HG03558 (cell line): ENCODE data around the gene CSRP3.

Experiments
- ATAC-seq: cut with Tn5 transposase; IDR thresholded peaks from one replicate; pipeline ENCODE4 v1.9.1; 2021; ENCODE audit warnings: moderate number of reproducible peaks; ENCODE audit not compliant: unreplicated experiment; ENCODE audit errors: extremely low read depth

CSRP3 gene

DNA sequence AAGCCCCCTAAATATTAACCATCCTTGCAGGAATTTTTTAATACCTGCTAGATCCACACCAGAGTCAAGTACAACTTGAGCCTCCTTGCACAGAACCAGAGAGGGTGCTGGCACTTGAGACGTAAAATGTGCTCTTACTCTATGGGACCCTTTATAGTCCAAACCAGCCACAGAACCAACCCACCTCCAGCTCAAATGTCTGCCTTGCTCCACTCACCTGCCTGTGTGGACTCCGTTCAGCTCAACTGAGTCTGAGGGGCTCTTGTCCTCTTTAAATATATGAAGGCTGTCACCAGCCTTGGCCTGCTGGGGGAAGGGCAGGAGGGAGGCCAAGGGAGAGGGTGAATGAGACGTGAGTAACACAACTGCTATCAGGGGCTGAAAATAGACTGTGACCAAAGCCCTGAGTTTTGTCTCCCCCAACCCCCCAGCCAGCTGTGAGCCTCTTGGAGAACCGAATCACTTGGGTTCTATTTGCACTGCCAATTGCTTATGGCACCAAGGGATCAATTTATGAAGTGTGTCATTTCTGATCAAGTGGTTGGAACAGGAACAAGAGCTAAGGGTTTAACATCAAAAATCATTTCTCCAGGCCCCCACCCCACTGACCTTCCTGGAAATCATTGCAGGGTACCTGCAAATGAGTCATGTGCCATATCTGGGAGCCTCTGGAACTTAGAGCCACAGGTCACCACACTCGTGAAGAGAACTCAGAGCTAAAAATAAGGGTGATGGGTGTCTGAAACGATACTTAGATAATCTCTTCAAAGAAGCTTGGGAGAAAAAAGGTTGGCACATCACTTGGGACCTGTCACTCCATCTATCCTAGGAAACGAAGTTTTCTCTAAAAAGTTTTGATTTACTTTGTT lies at the start of gene CSRP3:
CSRP3 (minus strand) TSS at position 247 of the 869 bp plus-strand sequence. CDS start 9,535 bp downstream, outside the sequence.
- ATAC-seq: no peak

DNA sequence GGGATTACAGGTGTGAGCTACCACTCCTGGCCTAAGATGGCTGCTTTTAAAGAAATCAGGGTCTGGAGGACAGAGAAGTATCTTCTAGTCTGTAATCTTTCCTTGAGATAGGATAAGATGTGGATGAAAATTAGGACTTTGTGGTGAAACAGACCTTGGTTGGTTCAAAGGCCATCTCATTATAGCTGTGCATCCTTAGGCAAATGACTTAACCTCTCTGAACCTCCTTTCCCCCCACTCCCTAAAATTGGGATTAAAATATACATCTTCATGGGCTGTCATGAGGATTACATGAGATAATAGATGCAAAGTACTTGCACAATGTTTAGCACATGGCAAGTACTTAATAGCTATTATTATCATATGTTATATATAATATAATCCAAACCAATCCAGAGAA lies 49.8 kb upstream of the CSRP3 start:
- ATAC-seq: no peak

DNA sequence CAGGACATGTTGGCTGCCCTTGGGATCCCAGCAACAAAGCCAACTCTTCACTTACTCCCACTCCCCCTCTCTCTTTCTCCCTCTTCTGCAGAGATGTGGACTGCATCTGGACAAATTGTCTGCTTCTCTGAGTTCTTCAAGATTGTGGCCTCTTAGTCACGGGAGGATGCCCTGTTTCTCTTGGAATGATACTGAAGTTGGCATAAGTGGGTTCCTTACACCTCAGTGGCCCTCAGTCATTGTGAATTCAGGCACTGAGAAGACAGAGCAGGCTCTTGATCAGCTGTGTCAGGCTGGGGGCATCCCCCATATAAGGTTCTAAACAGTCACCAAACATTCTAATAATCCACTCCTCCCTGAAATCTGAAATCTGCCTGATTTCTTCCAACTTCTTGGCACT lies 45.0 kb upstream of the CSRP3 start:
- ATAC-seq: no peak

DNA sequence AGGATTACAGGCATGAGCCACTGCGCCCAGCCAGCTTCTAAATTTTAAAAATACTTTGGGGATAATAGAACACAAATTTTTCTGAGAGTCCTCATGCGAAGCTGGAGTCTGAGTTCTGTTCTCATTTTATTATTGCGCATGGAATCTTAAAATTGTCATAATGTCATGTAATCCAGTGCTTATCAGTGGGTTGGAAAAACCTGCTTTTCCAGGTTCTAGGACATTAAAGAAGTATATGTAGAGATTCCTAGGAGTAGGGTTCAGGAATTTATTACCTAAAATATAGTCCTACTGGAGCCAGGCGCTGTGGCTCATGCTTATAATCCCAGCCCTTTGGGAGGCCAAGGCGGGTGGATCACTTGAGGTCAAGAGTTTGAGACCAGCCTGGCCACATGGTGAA lies 43.6 kb upstream of the CSRP3 start:
- ATAC-seq: no peak

DNA sequence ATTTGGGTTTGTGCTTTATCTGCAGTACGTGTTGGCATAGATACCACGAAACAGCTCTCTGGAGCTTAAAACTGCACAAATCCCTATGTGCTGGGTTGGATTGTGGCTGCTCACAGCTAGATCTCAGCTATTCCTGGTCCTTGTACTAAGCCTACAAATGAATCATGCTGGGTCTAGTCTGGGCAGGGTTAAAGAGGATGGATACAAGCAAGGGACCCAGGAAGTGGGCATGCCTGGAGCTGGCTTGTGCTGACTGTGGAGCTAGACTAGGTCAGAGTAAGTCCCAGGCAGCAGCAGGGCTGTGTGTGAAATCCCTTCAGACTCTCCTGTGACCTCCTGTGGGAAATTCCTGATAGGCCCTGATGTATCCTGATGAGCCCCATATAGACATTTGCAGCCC lies 42.8 kb upstream of the CSRP3 start:
- ATAC-seq: no peak

DNA sequence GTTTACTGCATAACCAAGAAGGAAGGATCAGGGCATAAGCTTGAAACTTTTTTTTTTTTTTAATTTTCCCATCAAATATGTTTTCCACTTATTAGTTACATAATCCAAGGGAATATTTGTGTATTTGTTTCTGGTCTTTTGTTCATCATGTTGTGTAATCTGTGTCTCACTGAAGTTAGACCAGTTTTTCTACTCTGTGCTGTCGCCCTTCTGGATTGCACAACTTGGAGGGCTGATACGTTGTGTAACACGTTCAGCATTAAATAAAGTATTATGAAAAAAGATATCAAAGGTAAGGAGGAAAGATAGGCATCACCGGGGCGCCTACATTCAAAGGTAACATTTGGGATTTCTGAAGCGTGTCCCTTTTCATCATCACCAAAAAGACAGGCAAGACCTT lies 42.3 kb upstream of the CSRP3 start:
- no peak for ATAC-seq

DNA sequence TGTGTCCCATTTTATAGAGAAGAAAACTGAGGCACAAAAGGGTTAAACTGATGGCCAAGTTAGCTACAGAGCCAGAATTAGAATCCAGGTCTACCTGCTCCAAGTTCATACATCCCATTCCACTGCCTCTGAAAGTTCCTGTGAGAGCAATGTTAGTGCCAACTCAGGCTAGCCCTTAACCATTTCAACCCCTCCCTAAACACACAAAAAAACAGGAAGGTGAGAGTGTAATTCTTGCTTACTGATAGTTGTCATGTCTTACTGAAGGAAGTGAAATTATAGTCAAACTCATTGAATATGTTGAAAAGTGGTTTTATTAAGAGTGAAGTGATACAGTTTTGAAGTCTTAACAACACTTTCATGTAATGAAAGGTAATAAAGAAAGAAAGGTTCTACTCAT lies 41.8 kb upstream of the CSRP3 start:
- ATAC-seq: no peak

DNA sequence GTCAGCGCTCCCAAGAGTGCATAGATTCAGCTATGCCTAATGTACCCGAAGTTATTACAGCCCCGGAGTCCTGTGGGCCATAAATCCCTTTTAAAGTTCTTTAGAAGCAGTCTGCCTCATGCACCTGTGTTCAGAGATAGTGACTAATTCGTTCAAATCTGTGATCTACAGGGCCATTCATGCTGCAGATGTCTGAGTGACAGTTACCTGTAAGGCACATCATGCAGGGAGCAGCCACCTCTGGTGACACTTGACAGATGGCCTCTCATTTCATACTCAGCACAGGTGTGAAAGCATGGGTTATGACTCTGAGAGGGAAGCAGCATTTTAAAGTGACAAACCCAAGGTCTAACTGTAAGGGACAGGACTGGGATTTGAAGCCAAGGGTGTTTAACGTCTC lies 41.4 kb upstream of the CSRP3 start:
- ATAC-seq: no peak

DNA sequence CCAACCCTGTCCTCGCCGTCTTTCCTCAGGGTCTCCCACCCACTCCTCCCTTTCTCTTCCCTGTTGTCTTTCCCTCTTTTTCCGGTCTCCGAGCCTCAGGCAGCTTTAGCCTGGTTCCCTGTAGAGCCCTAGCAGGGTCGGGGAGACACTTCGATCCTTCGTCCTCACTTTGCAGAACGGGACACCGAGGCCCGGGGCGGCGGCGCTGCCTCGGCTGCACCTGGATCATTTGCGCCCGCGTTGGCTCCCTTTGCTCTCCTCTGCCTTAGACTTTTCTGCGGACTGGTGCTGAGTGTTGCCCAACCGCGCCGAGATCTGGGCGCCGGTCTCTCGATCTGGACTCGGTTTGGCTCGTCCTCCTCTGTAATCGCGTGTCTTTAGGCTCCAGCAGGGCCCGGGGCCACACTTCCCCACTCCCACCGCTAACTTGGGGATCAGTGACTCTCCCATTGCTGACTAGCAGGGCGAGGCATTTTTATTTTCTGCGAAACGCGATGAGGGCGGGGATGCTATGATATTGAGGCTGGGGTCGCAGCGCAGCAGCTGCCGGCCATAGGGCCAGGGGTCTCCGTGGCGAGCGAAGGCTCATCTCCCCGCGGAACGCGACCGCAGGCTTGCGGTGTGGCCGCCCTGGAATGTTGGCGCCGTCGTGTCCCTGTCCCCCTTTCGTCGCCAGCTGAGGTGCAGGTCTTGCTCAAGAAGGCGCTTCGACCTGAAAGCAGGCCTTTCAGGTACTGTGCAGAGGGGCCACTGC lies 40.6 kb upstream of the CSRP3 start:
- ATAC-seq: no peak

DNA sequence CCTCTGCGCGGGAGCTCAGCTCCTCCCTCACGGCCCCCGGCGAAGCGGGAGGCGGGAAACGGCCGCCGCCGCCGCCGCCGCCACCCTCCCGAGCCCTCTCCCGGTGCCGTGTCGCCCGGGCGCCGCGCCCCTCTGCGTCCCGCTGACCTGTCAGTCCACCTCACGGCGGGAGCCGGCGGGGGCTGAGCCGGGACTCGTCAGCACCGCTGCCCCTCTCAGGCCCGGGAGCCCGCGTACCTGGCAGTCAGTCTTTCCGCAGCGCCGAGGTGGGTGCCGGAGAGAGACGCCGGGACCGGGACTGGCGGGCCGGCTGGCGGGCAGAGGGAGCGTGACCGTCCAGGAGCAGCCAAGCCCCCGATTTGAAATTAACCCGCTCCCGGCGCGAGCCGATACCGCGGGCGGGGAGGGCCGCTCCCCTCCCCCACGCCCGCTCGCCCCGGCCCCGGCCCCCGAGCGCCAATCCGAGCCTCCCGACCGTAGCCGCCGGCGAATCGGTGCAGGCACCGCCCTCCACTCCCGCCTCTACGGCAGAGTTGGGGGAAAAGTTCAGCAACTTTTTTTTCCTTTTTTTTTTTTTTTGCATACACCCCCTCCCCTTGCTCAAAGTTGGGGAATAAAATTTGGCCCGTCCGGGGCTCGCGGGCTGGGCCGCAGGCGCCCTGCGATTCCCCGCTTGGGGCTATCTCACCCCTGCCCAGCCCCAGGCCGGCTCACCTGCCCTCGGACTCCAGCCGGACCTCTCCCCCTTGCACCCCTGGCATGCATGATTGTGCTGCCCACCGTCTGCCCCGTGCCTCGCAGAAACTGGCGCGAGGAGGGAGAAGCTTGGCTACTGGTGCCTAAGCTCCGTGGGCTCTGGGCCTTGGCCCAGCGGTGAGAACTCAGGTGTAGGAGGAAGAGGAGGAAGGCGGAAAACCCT lies 39.7 kb upstream of the CSRP3 start:
- ATAC-seq: peak; percentile 9

DNA sequence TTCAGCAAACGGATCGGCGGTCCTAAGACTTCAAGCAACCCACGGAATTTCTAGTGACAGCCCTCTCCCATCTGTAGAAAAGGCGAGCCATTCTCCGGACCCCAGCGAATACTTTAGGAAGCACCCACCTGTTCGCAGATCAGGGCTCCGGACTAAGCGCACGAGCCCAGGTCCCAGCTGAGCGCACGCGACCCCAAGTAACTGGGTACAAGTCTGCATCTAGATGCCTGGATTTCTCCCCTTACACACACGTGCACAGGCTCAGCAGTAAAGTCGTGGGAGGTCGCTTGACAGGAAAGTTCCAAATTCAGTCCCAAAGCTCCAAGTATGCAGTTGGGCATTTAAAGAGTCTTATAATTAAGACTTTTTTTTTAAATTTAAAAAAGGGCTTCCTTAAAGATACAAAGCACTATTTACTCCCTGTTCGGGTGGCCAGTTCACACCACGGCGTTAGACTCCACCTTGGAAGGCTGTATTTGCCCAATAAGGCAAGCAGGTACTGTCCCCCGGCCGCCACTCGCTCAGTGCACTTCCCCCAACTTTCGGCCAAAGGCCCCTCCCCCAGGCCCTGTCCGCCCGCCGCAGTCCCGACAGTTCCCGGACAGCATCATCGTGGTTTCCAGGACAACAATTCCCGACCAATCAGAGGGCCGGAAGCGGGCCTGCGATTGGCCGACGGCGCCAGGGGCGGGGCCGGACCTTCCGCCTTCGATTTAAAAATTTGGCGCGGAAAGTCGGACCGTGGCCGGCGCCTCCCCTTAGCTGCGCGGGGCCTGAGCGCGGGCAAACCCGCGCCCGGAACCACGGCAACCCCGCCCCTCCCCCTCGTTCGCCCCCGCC lies 38.9 kb upstream of the CSRP3 start, which contains the start of gene E2F8:
E2F8 (minus strand) TSS at position 526 of the 840 bp plus-strand sequence. CDS start 824 bp downstream, outside the sequence.
- ATAC-seq: peak; percentile 72

DNA sequence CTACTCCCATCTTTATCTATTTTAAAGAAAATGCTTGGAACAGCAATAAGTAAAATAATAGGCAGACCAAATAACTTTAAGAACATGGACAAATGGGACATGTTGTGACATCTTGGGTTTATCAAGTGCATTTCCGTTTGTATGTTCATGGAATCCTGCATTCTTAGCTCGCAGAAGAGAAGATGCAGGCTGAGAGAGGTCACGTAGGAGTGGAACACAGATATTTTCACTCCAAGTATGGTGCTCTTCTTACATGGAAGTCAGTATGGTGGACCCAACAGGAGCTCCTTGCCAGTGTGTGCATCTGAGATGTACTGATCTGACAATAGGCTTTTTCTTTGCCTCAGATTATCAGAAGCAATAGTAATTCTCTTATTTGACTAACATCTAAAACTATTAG lies 37.3 kb upstream of the CSRP3 start:
- ATAC-seq: no peak

DNA sequence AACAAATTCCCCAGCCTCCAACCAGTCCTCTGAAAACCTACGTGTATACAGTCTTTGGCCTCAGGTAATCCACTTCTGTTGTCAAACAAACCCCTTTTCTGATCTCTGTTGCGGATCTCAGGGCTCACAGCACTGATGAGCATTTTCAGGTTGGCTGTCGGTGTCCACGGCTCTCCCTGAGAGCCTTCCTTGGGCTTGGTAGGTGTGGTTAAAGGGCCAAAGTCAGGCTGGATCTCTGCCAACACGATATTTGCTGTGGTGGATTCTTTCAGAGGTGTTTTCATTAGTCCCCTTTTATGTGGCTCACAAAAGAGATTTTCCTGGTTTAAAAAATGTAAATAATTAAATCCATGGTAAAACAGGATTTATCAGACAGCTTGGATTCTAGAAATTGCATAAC lies 36.0 kb upstream of the CSRP3 start:
- ATAC-seq: no peak

DNA sequence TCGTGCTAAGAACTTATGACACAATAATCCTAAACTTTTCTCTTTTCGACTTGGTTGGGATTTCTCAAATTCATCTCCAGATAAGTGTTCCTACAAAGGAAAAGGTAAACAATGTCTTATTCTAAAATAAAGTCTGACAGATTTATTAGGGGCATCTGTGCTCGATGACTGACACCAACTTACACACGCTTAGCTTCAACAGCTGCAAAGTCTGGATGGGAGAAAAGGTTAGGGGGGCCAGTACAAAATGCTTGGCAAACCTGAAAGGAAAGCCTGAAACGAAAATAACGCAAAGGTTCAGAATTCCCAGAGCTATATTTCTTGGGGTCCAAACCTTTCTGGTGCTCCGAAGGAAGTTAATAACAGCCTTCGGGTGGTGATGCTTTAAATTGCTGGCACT lies 35.6 kb upstream of the CSRP3 start:
- no peak for ATAC-seq

DNA sequence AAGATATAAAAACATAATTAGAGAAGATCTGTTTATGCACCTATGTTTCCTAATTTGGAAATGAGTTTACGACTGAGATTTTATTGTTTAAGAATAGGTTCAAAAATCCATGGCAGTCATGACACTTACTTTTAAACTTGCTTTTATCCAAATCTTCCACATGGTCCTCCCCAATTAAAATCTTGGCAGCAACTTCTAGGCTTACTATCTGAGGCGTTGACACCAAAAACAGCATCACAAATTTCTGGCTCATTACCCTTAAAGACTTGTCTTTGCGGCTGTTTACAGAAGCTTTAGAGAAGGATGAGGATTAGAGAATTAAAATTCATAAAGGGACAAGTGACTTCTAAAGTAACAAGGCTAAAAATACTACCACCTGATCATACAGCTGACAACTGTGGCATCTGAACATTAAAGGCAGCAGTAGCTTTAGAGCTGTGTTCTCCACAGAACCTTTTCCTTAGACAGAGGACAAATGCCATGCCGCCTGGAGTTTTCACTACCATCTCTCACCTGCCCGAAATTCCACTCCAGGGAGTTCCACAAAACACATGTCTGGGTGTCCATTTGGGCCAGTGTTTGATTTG lies 32.5 kb upstream of the CSRP3 start:
- no peak for ATAC-seq

DNA sequence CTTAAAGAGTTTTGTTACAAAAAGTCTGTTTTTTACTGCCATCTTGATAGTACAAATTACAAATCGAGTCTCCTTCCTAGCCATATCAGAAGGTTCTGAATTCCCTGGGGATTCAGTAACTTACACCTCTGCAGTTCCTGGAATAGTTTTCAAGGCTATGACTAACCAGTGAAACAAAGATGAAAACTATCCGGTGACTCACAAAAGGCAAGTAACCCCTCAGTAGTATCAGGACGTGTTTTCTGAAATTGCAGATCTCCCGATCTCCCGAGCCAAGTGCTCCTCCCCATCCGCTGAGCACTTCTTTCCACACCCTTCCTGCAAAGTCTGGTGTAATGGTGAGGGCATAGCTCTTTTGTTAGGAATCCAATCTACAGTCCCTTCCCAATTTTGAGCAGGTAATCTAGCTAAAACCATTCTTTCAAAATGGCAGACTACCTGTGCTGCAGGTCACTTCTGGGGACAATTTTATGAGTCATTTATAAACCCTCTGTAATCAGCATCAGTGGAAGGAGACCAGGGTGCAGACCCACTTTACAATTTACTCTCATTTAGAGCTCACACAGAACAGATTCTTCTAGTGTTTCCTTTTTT lies 31.2 kb upstream of the CSRP3 start:
- no peak for ATAC-seq

DNA sequence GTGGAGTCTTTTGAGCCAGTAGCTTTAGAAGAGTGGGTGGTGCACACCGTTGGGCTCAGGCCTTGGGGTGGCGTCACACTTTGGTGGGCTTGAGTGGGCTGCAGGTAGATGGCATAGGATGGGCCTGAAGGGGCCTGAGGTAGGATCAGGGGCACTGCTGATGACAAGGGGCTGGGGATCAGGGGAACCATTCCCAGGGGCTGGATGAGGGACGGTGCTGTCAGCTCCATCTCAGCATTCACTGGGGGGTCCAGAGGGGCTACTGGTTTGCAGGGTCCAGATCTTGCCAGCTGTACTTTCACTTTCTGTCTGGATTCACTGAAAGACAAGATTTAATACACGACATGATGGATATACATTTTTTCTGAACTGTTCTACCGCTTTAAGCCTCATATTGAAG lies 27.9 kb upstream of the CSRP3 start:
- ATAC-seq: no peak

DNA sequence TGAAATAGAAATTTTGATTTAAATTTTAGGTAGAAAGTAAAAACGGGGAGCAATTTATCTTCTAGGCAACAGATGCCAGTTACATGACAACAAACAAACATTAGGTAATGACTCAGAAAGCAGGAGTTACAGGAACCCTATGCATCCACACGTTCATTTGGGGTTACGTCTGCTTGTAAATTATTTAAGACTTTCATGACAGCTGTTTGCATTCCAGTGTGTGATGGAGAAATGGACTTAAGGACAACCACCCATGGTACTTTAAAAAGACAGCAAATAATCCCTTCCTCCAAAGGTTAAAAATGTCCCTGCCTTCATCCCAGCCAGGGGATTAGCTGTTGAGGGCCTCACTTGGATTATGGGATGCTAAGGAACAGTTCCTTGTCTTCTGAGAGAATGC lies 27.2 kb upstream of the CSRP3 start:
- ATAC-seq: no peak
